ENCODE measurements around the gene MMP28.
"Not testable (repeated sequence)": the region's sequence is repeated elsewhere in the genome, so short reads cannot be mapped to it uniquely, and the experiment has no call there.

Gene MMP28

DNA sequence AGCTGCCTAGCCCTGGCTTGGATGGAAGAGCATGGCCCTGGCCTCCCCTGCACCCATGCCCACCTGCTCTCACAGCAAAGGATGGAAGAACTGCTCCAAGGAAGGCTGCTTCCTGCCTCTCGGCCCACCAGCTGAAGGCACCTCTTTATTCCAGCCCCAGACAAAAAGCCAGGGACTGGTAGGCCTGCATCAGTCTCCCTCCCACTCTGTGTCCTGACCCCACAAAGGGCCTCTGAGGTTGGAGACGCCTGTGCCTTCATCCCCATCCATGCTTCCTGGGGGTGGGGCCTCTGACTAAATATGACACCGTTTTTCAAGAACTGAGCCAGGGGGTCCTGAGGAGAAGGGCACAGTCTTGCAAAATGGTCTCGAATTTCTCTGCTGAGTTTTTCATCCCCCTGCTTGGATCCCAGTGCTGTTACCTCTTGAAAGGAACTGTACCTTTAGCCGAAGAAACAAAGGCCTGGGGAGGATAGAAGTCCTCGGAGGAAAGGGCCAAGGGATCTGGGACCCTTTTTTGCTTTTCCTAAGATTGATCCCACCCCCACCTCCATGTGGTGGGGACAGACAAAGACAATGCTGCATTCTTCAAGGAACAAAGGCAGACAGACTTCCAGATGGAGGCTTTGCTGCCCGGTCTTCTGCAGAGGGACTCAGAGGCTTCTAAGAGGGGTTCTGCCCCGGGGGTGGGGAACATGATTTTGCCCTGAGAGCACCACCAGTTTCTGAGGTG, 29.5 kb downstream of the MMP28 start:
- no peak for DNase-seq

DNA sequence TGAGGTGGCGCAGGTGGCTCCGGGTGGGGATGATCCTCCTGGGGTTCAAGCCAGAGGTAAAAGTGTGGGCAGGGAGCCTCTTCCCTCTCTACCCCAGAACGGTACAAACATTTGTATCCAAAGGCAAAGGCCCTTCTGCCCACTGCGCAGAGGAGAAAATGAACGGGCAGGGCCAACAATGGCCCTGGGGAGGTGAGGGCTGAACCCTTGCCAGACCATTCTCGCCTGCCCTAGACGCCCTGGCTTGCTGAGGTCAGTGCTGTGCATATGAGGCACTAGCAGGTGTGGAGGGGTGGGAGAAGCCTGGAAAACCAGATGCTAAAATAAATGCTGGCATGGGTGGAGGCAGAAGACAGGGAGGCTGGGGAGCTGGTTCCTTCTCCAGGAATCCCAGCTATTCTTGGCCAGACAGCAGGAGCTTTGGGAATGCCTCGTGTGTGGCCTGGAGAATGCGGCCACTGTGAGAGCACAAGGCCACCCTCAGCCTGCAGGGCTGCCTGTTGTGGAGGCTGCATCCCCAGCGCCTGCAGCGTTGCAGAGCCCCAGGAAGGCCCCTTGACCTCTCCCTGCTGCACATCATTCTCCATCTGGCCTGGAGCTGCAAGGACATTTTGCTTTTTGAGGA, 30.2 kb downstream of the MMP28 start:
- no peak for DNase-seq

DNA sequence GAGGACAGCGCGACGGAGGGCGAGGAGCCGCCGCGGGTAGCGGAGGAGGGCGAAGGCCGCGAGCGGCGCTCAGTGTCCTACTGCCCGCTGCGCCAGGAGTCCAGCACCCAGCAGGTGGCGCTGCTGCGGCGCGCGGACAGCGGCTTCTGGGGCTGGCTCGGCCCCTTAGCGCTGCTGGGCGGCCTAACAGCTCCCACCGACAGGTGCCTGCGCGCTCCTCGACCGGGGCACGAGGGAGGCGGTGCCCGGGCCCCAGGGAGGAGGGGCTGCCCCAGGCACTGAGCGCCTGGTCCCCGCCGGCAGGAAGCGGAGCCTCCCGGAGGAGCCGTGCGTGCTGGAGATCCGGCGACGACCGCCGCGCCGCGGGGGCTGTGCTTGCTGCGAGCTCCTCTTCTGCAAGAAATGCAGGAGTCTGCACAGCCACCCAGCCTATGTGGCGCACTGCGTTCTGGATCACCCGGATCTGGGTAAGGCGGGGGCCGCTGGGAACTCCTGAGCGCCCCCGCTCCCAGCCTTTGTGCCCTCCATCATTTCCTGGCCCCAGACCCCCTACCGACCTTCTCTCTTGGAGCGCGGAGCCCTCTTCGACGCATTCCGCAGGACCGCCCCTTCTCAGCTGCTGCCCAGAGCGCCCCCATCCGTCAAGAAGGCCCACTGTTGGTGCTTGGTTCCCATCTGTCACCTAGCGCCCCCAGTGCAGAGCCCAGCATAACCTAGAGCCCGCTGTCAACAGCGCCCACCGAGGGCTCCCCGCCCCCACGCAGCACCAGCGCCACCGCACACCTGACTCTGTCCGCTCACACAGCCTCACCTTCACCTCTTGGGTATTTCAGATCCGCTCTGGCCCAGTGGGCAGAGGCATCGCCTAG, 31.1 kb downstream of the MMP28 start:
- DNase-seq, result peak; percentile 46

DNA sequence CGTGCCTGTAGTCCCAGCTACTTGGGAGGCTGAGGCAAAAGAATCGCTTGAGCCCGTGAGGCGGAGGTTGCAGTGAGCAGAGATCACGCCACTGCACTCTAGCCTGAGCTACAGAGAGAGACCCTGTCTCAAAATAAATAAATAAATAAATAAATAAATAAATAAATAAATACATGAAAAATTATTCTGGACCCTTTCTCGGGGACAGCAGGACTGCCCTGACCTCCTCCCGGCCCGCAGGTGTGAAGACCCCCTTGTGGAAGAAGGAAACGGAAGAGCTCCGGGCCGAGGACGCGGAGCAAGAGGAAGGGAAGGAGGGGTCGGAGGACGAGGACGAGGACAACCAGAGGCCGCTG, 31.7 kb downstream of the MMP28 start:
- DNase-seq, result no peak

DNA sequence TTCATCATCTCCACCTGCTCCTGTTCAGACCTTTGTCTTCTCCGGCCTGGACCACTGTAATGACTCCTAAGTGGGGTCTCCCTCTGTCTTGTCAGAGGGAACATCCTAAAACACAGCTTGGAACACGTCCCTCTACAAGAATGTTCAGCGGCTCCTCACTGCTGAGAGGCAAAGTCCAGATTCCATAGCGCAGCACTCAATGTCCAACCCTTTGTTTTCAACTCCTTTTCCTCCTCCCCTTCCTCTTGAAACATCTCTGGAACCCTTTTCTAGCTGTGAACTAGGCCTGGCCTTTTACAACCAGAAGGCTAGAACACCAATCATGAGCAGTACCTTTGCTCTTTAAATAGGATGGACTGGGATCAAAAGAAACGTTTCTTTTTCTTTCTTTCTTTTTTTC, 33.8 kb downstream of the MMP28 start:
- DNase-seq, result no peak

DNA sequence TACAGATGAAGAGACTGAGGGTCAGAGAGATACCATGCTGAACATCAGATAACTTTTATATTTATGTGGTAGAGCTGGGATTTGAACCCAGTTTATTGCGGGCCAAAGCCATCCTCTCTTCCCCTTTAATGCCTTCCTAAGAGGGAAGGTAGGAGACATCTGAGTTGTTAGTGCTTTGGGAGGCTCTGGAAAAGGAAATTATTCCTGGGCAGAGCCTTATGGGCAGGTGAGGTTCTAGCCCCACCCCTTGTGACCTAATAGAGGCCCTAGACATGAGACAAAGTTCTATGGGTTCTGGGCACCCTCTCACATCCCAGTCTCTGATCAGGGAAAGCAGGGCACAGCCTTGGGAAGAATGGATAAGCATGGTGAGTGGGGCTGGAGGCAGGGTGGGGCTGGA, 34.9 kb downstream of the MMP28 start, which contains the start of gene C17orf50:
Gene C17orf50, plus strand, starts transcription at position 301 of the 400 bp plus-strand sequence. Its CDS starts 55 bp downstream, at position 356.
- no peak for DNase-seq

DNA sequence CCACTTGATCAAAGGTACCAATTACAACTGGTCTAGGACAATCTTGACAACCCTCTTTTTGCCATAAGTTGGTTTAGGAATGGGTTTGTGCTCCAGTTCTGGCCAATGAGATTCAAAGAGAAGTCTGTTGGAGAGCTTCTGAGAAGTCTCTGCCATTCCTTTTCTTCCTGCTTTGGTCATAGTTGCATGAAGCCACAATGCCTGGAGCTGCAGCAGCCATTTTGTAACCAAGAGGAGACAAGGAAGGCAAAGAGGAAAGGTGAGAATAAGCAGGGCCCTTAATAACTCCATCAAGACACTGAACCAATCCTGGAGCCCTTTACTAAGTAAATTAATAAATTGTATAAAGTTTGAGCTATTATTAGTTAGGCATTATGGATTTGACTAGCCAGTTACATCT, 38.2 kb downstream of the MMP28 start:
- DNase-seq, result no peak

DNA sequence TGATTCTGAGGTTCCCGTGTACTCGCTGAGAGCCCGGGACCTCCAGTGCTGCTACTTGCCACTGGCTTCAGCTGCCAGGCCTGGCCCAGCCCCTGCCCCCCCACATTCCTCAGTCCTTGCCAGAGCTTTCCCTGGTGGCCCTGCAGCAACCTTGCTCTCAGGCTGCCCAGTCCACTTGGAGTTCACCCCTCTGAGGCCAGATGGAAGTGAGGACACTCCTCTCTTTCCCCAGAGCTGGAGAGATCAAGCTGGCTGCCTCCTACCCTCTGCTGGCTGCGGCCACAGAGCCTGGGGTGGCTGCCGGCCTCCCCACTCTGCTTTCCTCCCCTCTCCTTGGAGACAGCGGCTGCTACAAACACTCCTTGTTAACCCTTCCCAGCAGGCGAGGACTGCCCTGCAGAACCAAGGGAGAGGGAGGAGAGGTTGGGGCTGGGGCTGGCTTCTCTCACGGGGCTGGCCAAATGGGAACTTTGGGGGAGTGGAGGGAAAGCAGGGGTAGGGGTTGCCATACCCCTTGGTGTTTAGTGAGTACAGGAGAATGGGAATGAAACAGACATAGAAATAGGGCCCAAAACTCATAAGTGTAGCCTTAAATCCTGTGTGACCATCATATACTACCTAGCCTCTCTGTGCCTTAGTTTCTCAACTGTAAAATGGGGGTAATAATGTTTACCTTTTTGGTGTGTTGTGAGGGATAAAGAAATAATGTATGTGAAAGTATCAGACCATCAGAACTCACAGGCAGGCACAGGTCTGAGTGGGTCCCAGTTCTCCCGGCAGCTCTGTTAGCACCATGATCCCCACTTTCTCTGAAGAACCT, 42.3 kb downstream of the MMP28 start, which contains the start of gene GAS2L2:
Gene GAS2L2, minus strand, starts transcription at position 295 of the 820 bp plus-strand sequence. CDS start 389 bp downstream, outside the sequence.
- DNase-seq, result no peak

DNA sequence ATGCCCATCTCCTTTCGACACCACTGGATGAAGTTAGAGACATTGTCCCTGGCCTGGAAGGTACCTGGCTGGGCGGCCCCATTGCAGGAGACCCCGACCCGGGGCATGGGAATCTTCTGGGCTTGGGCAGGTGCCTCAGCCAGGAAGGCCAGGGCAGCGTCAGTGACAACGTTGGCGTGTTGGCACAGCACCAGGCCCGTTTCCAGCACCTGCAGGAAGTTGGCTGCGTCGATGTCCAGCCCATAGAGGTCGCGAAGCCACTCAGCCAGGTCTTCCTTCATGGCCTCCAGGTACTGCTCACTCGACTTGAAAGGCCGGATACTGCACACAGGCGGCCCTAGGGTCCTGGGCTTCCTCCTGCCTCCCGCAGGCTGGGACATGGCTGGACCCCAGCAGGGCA, 43.0 kb downstream of the MMP28 start:
- DNase-seq, result no peak

DNA sequence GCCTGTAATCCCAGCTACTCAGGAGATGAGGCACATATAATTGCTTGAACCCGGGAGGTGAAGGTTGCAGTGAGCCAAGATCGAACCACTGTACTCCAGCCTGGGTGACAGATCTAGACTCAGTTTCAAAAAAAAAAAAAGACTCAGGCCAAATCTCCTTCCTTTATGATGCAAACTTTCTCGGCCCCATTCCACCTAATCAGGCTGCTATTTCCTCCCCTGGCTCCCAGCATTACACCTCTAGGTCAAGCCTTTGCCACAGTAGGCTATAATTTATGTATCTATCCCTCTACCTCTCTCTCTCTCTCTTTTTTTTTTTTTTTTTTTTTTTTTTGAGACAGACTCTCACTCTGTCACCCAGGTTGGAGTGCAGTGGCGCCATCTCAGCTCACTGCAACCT, 43.9 kb downstream of the MMP28 start:
- not testable (repeated sequence) for DNase-seq

DNA sequence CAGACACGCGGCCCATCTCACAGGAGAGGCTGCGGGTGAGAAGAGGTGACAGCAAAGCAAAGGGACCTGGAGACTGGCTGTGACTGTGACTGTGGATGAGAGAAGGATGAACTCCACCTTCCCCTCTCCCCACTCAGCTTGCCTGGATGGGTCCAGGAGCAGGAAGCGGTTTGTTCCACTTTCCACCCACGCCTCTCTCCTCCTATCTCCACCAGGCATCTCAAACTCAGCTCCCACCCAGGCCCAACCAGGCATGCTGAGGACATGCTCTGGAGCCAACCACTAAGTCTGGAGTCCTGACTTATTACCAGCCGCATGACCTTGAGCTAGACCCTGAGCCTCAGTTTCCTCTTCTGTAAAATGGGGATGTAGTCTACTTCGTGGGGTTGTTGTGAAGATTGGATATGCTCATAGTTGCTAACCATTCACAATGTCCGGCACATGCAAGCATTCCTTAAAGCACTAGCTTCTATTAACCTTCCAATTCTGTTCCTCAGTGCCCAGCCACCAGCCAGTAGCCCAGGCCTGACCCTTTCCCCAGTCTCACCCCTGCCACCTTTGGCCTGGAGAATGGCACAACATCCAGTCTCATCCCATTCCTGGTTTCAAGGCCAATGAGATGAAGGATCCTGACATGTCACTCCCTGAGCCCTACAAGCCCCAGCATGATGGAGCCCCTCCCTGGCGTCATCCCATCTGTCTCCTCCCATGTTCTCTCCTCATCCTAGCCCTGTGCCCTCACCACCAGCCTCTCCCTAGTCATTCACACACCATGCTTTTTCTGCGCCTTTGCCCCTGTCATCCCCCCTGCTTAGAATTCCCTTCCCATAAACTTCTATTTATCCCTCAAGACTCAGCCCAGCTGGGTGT, 44.7 kb downstream of the MMP28 start:
- no peak for DNase-seq

DNA sequence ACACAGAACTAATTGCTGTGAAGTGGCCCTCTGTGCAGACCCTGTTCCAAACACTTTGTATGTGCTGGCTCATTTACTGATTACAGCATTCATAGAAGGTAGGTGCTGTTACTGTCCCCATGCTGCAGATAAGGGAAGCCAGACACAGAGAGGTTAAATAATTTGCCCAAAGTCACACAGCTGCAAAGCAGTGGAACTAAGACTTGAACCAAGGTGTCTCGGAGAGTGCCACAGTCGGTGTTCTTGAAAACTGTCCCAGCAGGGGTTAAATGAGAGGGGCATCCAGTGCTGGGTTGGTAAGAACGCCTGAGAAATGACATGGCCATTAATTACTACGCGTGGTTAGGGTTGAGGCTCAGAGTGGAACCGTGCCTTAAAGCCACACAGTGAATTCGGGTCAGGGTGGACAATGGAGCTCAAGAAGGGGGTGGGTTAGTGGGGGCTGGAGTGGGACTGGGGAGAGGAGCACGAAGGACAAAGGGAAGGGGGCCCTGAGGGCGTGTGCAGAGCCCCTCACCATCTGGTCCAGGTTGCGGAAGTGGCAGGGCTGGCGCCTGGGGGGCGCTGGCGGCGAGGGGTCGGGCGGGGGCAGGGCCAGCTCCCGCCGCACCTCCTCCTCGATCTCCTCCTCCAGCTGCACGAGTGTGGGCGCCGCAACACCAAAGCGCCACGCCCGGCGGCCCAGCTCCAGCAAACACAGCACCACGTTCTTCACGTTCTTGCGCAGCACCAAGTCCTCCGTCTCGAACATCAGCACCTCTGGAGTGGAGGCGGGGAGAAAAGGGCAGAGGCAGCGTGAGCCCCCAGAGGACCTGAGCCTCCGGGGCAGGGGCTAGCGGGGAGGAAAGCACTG, 45.7 kb downstream of the MMP28 start:
- no peak for DNase-seq

DNA sequence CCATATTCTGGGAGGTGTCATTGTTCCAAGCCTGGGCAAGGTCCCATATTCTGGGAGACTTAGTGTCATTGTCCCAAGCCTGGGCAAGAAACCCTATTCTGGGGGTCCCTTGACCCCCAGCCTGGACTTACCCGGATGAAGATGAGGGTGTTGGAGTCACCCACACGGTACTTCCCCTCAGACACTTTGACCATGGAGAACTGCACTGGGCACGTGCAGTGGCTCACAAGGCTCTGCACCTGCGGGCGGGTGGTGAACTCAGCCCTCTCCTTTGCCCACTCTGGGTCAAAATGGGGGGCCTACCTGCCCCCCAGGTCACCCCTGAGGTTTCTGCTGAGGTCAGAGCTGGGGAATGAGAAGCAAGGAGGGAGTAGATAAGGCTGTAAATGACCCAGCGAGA, 46.5 kb downstream of the MMP28 start:
- DNase-seq, result no peak

DNA sequence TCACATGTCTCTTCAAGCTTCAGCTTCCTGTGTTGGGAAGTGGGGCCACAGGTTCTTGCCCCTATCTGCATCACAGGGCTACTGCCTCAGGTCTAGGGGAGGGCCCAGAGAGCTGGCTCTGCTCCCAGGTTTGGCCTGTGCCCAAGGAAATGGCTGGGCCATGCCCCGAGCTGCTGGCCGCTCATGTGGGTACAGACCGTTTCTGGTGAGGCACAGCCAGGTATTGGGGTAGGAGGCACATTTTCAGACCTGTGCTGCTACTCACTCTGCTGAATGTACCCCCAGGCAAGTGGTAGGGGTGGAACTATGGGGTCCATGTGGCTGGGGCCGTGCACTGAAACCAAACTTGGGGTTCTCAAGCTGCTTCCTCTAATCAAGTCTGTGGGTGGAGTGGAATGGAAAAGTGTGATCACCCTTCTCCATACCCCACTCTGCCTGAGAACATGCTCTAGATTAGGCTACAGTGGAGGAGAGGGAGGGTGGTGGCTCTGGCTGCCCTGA, 47.0 kb downstream of the MMP28 start:
- DNase-seq, result no peak

DNA sequence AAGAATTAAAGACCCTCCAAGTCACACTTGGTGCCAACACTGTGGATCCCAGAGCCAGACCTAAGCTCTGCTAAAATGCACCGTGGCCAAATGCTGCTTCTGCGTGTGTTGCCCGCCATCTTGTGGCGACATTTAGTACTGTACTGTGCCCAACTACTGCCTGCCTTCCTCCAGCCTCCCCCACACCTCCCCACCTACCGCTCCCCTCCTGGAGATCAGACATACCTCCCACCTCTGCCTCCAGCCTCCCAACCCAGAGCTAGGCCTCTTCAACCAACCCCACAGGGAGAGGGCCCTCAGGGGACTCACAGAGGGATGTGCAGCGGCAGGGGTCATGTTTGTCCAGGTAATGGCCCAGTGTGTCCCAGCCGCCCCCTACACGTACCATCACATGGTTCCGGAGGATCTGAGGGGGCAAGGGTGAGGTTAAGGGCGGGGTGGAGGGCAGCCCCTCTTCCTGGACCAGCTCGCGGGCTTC, 47.9 kb downstream of the MMP28 start:
- no peak for DNase-seq

DNA sequence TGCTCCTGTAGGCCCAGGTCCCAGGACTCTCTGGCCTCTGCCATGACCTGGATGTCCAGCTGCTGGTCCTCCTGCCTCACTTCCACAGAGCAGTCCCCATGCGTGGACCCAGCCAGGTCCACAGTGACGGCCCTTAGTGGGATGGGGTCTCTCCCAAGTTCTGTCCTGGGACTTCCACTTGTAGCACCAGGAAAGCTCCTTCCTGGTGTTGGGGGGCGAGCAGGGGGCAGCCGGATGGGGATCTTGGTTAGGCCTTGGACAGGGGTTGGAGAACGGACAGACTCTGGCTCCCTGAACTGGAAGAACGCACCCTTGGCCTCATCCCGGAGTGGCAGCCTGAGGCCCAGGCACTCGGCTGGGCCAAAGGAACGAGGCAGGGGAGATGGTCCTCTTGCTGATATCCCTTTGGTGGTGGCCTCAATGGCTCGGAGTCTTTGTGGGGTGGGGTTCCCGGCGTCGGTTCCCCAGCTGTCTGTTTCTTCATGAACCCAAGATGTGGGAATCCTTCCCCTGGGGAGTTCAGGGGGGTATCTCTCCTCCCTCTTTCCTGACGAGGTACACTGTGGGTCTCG, 49.6 kb downstream of the MMP28 start:
- no peak for DNase-seq

DNA sequence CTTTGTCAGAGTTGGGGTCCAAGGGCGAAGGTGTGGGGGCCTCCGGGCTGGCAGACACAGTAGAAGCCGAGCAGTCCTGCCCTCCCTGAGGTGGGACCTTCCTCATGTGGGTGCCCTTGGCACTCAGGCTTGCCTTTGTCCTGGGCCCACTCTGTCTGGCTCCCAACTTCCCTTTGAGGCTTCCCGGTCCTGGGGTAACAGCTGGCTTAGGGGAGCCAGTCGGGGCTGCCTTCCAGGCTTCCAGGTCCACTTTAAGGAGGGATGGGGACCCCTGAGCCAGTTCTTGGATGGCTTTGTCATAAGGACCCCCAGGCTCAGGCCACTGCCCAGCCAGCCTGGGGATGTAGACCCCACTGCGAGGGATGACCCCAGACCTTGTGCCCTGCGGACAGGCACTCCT, 50.2 kb downstream of the MMP28 start:
- no peak for DNase-seq

DNA sequence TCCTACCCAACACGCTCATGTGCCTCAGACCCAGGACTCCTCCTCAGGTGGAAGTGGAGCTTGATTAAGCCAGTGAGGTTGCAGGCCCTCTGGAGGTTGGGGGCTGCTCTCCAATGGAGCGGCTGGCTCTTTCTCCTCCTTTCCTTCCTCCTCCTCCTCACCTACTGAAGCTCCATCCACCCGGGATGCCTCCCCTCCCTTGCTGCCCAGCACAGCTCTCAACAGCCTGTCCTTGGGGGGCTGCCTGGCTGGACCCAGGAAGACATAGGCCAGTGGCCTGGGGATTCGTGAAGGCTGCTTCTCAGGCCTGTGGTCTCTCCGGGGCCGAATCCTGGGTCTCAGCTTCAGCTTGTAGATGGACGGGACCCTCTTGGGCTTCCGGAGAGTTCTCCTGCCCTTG, 50.6 kb downstream of the MMP28 start:
- DNase-seq, result no peak

DNA sequence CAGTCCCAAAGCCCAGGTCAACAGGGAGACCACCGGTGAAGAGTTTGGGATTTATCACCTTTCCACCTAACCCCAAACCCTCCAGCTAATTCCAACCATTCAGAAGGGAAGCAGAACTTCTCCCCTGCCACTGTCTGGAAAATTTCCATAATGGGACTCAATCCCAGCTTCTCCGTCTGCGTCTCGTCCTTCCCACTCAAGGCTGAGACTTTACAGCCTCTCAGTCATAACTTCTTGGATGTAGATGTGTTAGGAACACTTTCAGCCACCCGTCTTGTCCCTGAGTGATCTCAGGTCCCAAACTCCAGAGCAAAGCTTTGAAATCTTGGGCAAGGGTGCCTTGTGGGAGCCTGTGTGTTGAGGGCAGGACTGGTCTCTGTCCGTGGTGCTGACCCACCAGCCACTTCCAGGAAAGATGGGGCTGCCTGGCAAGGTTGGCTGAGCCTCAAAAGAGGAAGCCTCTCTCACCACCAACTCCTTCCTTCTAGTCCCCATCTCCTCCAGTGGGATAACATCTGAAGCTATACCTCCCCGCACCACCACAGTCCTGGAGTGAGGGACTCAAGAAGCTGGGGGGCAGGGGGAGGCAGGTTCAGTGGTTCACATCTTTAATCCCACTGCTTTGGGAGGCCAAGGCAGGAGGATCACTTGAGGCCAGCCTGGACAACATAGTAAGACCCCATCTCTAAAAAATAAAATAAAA, 51.7 kb downstream of the MMP28 start:
- no peak for DNase-seq

Data from NCI-H1417 treated with DMSO at 0.1 percent for 48 hours (cell line).